Measurements from ENCODE around the gene HOXC6.
A peak's percentile ranks its signal among the peaks of the same experiment; 100 is the strongest.

The HOXC6 gene
- 0 reads per million in 2 donors for total RNA-seq

DNA sequence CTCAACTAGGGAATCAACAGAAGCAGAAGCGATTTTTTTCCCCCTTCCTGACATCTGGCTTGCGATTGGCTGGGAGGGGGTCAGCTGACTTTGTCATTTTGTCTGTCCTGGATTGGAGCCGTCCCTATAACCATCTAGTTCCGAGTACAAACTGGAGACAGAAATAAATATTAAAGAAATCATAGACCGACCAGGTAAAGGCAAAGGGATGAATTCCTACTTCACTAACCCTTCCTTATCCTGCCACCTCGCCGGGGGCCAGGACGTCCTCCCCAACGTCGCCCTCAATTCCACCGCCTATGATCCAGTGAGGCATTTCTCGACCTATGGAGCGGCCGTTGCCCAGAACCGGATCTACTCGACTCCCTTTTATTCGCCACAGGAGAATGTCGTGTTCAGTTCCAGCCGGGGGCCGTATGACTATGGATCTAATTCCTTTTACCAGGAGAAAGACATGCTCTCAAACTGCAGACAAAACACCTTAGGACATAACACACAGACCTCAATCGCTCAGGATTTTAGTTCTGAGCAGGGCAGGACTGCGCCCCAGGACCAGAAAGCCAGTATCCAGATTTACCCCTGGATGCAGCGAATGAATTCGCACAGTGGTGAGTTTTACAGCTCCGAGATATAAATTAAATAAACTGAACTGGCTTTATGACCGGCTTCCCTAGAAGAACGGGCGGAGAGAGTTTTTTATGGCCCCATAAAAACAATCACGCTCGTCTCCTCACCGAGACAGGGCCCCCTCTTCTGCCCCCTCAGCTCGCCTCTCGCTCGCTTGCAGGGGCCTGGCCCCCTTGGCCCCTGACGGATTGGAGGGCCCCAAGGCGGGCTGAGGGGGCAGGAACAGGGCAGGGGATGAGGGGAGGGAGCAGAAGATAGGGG, at the start of gene HOXC6:
Gene HOXC6 (plus strand): TSS at position 127 of the 888 bp plus-strand sequence. CDS start 82 bp downstream, at position 209.
- no peak for DNase-seq

DNA sequence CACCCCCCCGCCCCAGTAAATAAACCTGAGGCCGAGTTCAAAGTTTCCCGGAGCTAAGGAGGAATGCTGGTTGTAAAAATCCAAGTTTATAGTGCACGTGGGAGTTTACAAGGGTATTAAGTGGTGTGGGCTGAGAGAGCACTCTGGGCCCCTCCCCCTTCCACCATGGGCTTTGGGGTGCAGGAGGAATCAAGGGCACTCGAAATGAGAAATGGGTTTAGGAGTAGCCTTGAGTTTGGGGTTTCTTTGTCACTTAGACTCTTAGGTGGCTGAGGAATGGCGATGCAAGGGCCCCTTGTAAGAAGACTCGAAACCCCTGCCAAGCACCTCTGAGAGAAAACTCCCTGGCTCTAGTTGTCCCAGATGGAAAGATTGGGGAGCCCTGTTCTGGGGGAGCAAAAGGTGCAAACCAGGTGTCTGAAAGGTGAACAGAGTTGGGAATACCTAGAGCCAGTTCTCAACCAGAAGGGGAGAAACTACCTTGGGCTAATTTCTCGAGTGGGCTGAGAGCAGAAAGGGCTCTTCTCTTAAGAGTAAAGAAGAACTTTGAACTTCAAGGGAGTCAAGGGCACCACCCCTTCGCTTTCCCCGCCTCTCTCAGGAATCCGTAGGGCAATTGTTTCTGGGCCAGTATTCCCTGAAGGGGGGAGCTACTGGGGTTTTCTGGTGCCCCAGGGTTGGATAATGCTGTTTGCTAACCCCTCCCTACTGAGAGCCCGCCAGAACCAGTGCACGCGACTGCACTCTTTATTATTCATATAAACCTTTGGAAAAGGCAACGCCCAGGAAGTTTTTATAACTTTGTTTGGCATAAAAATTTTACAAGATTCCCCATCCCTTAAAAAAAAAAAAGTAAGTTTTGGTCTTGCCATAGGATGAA, 49.5 kb upstream of the HOXC6 start:
- no peak for DNase-seq

DNA sequence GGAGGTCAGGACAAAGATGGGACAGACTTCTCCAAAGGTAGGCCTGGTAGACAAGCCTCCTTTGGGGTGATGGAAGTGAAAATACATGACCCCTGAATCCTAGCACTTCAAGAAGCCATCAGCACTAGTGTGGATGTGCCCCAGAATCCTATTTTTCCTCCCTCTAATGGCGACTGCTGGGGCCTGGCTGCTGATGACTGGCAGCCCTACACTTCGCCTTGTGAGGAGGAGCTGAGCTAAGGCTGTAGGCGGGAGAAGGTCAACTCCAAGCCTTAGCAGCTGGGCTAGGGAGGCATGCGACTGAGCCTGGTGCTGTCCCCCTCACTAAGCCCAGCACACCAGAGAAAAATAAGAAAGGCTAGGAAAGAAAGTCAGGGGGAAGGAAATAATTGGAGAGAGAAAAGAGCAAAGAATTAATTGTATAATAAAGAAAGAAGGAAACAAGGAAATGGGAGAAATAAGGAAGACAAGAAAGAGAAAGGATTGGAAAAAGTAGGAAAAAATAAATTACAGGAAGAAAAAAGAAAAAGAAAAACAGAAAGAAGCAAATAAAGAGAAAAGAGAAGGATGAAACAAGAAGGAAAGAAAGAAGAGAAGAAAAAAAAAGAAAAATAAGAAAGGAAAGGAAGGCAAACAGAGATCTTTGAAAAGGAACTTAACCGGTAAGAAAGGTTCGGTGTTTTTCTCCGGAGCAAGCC, 48.0 kb upstream of the HOXC6 start:
- DNase-seq, result no peak

- DNase-seq, result no peak
These were observed 47.3 kb upstream of the HOXC6 start for GRCh38 chr12:53980802-53981496.

DNA sequence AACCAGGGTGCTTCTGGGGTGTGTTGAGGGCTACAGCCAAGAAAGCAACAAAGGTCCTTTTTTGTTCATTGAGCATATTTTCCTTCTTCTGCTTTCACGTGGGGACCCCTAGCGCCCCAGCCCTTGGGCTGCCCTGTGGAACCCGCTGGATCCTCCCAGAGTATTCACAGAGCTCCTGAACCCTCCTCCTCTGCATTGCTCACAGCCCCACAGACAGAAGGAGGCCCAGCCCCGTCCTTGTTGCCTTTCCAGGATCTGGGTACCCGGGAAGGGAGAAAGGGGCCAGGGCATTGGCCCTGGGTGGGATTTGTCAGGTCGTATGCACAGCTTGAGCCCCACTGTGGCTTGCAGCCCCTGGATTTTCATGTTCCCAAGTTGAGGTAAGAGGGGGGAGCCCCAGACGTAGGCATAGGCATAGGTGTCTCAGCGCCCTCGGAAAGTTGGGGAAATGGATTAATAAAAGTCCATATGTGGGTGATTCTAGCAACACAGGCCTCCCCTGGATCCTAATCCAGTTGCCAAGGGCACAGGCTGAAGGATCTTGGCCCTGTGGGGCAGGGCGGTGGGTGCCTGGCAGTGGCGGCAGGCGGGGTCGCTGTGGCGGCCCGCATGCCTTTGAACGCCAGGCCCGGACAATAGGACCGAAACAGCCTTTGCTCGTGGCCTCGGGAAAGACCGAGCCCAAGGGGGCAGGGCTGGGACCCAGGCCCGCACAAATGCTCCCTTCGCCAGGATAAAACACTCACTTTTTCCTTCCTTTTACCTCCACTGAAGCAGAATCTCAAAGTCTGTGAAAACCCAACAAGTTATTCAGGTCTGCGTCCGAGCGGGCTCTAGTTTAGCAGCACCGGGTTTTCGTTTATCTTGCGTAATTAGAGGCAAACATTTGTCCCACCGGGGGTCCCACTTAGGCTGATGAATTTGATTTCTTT, 46.3 kb upstream of the HOXC6 start:
- no peak for DNase-seq

GRCh38 chr12:53982648-53983567, 45.3 kb upstream of the HOXC6 start:
- DNase-seq, result no peak

- DNase-seq, result no peak
These were observed 44.7 kb upstream of the HOXC6 start for GRCh38 chr12:53983568-53983949.

DNA sequence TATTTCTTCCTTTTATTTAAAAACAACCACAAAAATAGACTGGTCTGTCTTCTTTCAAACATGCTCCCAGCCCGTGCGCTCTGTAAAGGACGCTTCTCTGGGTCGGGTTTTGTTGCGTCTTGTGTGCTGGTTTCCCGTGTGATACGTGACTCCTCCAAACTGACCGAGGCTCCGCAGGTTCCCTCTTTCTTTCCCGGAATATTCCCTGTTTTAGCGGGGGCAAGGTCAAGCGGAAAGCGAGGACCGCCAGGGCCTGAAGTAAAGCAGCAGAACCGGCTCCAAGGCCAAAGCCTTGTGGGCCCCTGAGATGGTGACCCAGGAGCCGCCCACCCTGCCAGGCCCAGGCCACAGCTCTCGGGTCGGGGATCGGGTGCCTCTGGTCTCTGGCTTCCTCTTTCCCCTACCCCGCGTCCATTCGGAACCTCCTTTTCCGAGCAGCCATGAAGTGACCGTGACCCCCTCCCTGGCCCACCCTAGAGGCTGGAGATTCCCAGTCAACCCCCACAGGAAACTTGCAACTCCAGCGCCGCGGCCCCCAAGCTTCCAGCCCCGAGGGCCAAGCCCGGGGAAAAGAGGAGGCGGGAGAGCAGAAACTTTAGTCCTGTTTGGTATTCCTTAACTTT, 44.2 kb upstream of the HOXC6 start:
- no peak for DNase-seq

DNA sequence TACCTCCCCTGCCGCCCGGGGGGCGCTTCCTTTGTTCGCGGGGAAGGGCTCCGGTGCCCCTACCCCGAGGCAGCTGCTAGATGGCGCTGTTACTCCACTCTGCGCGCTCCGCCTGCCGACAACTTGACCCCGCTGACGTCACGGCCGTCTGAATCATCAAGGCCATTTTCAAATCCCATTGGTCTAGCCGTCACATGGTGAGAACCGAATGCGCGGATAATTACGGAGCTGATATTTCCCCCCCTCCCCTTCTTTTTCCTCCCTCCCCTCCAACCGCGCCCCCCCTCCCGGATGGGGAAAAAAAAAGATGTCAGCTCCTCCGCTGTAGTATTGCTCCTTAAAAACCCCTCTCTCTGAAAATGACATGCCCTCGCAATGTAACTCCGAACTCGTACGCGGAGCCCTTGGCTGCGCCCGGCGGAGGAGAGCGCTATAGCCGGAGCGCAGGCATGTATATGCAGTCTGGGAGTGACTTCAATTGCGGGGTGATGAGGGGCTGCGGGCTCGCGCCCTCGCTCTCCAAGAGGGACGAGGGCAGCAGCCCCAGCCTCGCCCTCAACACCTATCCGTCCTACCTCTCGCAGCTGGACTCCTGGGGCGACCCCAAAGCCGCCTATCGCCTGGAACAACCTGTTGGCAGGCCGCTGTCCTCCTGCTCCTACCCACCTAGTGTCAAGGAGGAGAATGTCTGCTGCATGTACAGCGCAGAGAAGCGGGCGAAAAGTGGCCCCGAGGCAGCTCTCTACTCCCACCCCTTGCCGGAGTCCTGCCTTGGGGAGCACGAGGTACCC, 43.1 kb upstream of the HOXC6 start, which contains the start of gene HOXC10:
Gene HOXC10 (plus strand): TSS at position 246 of the 791 bp plus-strand sequence. CDS start 114 bp downstream, at position 360.
- DNase-seq, result peak; percentile 32

GRCh38 chr12:53985692-53985993, 42.6 kb upstream of the HOXC6 start:
- DNase-seq, result no peak

DNA sequence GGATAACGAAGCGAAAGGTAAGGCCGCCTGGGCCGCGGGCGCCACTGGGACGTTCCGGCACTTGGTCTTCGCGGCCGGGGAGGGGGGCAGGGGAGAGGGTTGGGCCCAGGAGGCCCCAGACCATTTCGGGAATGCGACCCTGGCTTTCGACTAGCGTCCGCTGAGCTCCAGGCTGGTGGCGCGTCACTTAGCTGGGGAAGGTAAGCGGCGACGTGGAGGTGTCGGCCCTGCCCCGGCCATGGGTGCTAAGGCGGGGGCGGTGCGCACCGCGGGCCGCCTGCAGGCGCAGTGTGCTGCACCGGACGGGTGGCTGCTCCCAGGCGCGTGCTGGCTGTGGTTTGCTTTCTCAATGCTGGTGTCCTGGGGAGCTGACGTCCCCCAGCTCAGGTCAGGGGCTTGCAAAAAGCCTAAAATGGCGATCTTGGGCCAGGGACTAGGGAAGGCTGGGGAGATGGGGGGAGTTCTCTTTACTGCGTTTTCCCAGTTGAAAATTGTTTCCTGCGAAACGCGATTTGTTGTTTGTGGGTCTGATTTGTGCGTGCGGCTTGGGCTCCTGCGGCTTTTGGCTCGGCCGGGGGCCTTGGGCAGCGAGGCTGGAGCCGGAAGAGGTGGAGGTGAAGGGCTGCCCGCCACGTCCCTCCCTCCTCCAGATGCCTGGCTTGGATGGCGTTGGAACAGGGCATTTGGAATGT, 42.1 kb upstream of the HOXC6 start:
- DNase-seq, result no peak

DNA sequence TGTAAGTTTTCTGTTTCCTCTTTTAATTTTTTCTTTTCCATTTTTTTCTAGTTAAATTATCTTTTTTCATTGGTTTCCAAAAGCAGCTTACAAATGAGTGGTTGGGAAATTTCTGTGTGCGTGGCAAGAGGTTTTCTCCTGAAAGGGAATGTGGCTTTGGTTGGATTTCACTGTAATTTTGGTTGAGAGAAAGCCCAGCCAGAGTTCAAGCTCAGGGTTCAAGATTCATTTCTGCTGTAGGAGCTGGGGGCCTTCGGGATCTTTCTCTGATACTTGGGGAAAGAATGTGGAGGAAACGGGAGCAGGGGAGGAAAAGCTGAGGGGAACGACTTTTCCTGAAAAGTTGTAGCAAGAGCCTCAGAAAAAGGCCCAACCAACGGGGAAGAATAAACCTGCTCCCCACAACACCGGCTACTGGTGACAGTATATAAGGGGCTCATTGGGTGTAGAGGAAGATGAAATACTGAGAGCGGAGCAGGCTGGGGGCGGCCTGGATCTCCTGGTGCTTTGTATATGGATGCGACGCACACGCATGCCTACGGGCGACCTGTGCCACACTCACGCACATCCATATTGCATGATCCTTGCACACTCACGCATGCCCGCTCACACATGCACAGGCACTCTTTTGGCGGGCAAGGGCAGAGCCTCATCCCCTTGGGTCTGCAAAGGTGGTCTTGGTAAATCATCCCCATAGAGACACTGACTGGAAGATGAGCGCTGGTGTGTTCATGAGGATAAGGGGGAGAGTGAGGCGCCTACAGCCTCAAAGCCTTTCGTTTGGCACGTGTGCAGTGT, 41.4 kb upstream of the HOXC6 start:
- DNase-seq, result no peak

DNA sequence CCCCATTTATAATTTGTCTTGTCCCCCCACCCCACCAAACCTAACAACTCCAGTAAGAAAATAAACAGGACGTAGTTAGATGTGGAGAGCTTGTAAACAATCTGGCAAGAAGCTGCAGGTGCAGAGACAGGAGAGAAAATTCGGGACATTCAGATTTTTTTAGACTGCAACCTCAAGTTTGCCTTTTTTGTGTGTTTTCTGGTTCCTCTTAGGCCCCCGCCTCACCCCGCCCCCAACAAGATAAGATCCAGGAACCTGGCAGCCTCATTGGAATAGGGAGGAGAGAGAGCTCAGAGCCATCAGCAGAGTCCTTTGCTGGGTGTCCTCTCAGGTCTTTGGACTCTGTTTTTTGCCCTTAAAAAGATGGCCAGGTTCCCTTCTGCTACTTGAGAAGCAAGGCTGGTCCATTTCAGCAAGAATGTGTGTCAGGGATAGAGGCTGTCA, 40.4 kb upstream of the HOXC6 start:
- no peak for DNase-seq

DNA sequence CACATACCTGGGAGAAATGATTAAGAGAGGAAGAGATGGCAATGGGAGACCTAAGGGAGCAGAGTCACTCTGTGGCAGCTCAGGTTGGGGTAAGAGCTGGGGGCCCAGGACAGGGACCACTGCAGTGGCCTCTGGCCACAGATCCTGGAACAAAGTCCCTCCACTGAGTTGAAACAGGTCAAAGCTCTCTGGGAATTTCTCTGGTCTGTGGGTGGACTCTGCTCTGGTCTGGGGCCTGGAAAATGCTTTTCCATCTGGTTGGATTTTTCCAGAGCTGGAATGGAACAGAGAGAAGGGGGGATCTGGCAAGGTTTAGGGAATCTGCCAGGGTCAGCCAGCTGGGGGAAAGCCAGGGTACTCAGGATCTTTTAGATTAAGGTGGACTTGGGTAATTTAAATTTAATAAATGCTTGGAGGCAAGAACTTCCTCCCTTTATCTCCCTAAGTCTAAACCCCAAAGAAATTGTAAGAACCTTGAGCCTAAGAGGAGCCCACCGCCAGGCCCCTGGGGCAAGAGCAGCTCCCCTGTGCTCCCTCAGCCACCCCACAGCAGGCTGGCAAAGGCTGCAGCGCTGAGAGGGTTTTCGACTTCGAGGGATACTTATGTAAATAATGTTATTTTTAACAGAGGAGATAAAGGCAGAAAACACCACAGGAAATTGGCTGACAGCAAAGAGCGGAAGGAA, 39.6 kb upstream of the HOXC6 start:
- no peak for DNase-seq

- no peak for DNase-seq
These were observed 38.8 kb upstream of the HOXC6 start for GRCh38 chr12:53989227-53990113.

All from activated gamma-delta T cell (primary cell).